MM.1S (cell line): Measurements from ENCODE around the gene SMU1.

Experiments used
- EZH2 ChIP-seq: fragments of 300-600 bp; sonication (generic); optimal IDR thresholded peaks from 2 replicates; pipeline ENCODE3; 2017; ENCODE audit warnings: low read depth, mild to moderate bottlenecking, antibody characterized with exemption, low read length, mixed read lengths
- EZH2phosphoT487 ChIP-seq: fragments of 300-600 bp; sonication (generic); IDR thresholded peaks from 2 replicates; pipeline ENCODE4 v1.6.1; 2018; ENCODE audit warnings: antibody characterized with exemption, low read length

DNA sequence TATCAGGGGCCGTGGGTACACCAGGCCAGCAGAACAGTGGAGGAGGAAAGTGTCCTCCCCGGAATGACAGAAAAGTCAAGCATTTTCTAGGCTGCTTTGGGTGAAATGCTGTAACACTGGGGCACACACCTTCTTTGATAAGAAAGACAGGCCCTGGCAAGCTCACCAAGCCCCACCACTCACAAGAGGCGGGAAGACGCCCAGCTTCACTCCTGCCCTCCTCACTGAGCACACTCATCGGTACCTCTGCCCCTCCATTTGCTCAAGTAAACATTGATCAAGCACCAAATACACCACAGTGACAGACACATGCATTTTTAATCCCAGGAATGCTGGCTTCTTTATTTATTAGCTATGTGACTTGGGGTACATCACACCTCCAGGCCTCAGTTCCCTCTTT is 47.6 kb upstream of the SMU1 start:
- no peak for TF ChIP-seq EZH2phosphoT487
- TF ChIP-seq EZH2 = no peak
